Endothelial cell (in vitro differentiated cells): ENCODE measurements around the gene AADACL3. TPM values are rescaled to one million over a fixed set of nuclear protein-coding genes. Genes with fewer than 3 reads are reported as not detected.

ENCODE experiments used
- DNase-seq: peaks from one replicate; pipeline ENCODE4 v3.0.0; 2021; ENCODE audit warnings: low spot score
- H3K27ac Mint-ChIP-seq: one replicate; pipeline ENCODE4 v1.8.0; 2021; ENCODE audit warnings: mixed read lengths, inconsistent platforms; ENCODE audit not compliant: unreplicated experiment
- H3K27me3 Mint-ChIP-seq: one replicate; pipeline ENCODE4 v1.8.0; 2021; ENCODE audit warnings: mild to moderate bottlenecking, moderate library complexity, mixed read lengths, inconsistent platforms; ENCODE audit not compliant: unreplicated experiment
- H3K36me3 Mint-ChIP-seq: one replicate; pipeline ENCODE4 v1.8.0; 2021; ENCODE audit warnings: mild to moderate bottlenecking, low read depth, mixed read lengths, inconsistent platforms; ENCODE audit not compliant: unreplicated experiment
- H3K4me1 Mint-ChIP-seq: one replicate; pipeline ENCODE4 v1.8.0; 2021; ENCODE audit warnings: mild to moderate bottlenecking, mixed read lengths, inconsistent platforms; ENCODE audit not compliant: unreplicated experiment
- H3K4me3 Mint-ChIP-seq: one replicate; pipeline ENCODE4 v1.8.0; 2021; ENCODE audit warnings: mild to moderate bottlenecking, mixed read lengths, inconsistent platforms; ENCODE audit not compliant: unreplicated experiment
- H3K9me3 Mint-ChIP-seq: one replicate; pipeline ENCODE4 v1.8.0; 2021; ENCODE audit warnings: mixed read lengths, inconsistent platforms; ENCODE audit not compliant: unreplicated experiment
- CTCF ChIP-seq: fragments of 200-600 bp; sonication (generic); IDR thresholded peaks from one replicate; pipeline ENCODE4 v1.5.0; 2021; ENCODE audit warnings: antibody characterized with exemption; ENCODE audit not compliant: unreplicated experiment
- total RNA-seq: library from RNA; stranded (reverse); fragmentation: NEBNext Ultra II Directional; extraction: Animal tissue kit (Norgen Biotek cat#: 25700); gene quantifications from one replicate; pipeline ENCODE4 v1.2.1, GENCODE V29; 2021; ENCODE audit not compliant: unreplicated experiment

The AADACL3 gene
- total RNA-seq, 1 donor from 2014 or later = not detected

GRCh38 chr1:12696658-12697057 lies 19.3 kb upstream of the AADACL3 start:
- Mint-ChIP-seq H3K36me3 (no peaks in the 10 kb centered on the region), H3K4me1 (no peaks in the 10 kb centered on the region)

GRCh38 chr1:12697397-12697796 lies 18.5 kb upstream of the AADACL3 start:
- Mint-ChIP-seq H3K4me1 (no peaks in the 10 kb centered on the region), H3K27me3 (peaks cover 5% of the 10 kb centered on the region), H3K9me3 (no peaks in the 10 kb centered on the region), H3K4me3 (no peak overlapping the region), H3K27ac (no peak overlapping the region), H3K36me3 (no peaks in the 10 kb centered on the region)
- no peak for DNase-seq
- no peak for TF ChIP-seq CTCF

More at GRCh38 chr1:12696658-12697057, 19.3 kb upstream of the AADACL3 start:
- no peak overlapping the region for H3K27ac Mint-ChIP-seq
- DNase-seq = no peak
- H3K27me3 Mint-ChIP-seq = peaks cover 5% of the 10 kb centered on the region
- no peak for TF ChIP-seq CTCF
- H3K4me3 Mint-ChIP-seq = no peak overlapping the region
- H3K9me3 Mint-ChIP-seq = no peaks in the 10 kb centered on the region

DNA sequence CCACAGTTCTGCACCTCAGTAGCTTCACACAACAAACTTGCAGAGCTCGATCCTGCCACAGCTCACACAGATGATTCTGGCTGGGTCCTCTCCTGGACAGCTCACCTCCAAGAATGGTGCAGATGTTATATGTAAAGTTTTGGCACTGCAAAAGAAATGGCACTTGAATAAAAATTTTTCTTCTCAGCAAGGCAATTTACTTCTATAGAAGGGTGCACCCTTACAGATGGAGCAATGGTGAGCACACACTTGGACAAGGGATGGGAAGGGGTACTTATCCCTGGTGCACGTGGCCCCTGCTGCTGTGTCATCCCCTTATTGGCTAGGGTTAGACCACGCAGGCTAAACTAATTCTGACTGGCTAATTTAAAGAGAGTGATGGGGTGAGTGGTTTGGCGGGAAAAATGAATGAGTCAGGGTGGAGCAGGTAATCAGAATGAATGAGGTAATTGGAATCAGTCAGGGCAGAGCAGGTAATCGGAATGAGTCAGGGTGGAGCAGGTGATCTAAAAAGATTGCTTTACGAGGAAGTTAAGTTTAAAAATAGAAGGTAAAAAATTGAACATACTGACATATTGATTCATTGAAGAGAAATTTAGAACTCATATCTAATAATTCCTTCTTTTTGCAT lies 12.0 kb upstream of the AADACL3 start:
- Mint-ChIP-seq H3K36me3 (peaks cover 4% of the 10 kb centered on the region), H3K27me3 (peaks cover 2% of the 10 kb centered on the region)

DNA sequence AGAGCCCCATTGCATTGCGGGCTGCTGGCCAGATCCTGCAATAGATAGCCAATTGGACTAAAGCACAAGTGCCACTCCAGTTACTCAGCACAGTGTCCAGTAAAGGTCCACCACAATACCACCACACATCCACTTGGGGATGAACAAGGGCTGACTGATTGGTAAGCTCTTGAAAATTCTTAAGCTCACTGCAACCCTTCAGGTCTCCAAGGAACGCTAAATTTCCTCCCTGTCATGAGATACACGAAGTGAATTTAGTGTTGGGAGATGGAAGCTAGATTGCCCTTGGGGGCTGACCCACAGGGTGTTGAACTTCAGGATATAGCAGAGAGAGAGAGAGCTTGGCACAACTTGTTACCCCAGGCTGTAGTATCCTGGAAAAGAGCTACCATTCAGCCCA lies 9.8 kb upstream of the AADACL3 start:
- TF ChIP-seq CTCF = no peak
- no peak overlapping the region for H3K4me3 Mint-ChIP-seq
- peaks cover 4% of the 10 kb centered on the region for H3K36me3 Mint-ChIP-seq
- H3K9me3 Mint-ChIP-seq = peaks cover 5% of the 10 kb centered on the region
- no peak for DNase-seq
- H3K4me1 Mint-ChIP-seq = no peaks in the 10 kb centered on the region
- H3K27ac Mint-ChIP-seq = no peak overlapping the region
- no peaks in the 10 kb centered on the region for H3K27me3 Mint-ChIP-seq

More for the DNA sequence above, 12.0 kb upstream of the AADACL3 start:
- no peak overlapping the region for H3K4me3 Mint-ChIP-seq
- TF ChIP-seq CTCF = no peak
- H3K27ac Mint-ChIP-seq = no peak overlapping the region
- H3K9me3 Mint-ChIP-seq = peaks cover 5% of the 10 kb centered on the region
- DNase-seq = no peak
- no peaks in the 10 kb centered on the region for H3K4me1 Mint-ChIP-seq

DNA sequence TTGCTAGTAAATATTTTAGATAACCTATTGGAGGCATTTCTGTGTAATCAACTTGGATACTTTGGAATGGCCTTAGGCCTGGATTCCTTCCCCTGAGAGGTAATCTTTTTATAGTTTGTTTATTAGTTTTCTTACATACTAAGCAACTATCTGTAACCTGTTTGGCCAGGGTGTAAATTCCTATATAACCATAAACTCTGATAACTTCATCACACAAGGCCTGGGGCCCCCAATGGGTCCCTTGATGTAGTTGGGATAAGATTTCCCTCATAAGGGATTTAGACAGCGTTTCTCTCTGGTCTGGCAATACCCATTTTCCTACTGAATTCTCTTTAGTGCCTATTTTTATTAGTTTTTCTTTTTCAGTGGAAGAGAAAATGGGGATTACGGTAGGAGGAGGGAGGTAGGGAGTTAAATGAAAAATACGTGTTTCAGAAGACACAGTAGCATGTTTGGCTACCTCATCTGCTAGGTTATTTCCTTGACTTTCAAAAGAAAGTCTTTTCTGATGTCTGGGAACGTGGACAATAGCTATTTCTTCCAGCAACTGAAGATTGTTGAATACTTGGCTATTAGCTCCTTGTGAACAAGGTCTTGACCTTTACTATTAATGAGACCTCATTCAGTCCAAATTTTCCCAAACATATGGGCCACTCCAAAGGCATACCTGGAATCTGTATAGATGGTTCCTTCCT lies 7.4 kb upstream of the AADACL3 start:
- Mint-ChIP-seq H3K27ac (no peak overlapping the region), H3K27me3 (peaks cover 3% of the 10 kb centered on the region), H3K36me3 (peaks cover 4% of the 10 kb centered on the region), H3K4me1 (peaks cover 5% of the 10 kb centered on the region), H3K4me3 (no peak overlapping the region), H3K9me3 (peaks cover 5% of the 10 kb centered on the region)
- no peak for DNase-seq
- TF ChIP-seq CTCF = no peak
